Ovary (tissue), 9 donors: ENCODE results near the gene SRCIN1. TPM values are rescaled to one million over a fixed set of nuclear protein-coding genes. Genes with fewer than 3 reads are reported as not detected.
"Not testable (repeated sequence)": the region's sequence is repeated elsewhere in the genome, so short reads cannot be mapped to it uniquely, and the experiment has no call there.

Experiments used
- DNase-seq, 5 donors: peaks; one replicate each; pipeline ENCODE4 v3.0.0-alpha.2; 2019 to 2020
- H3K27ac ChIP-seq, 2 donors: fragments of 200-600 bp; one replicate each; pipeline versions ENCODE4 v1.5.1 to v1.8.0; 2019 to 2022
- H3K27me3 ChIP-seq: fragments of 200-600 bp; one replicate; pipeline ENCODE4 v1.8.0; 2022
- H3K36me3 ChIP-seq: fragments of 200-600 bp; sonication (generic); one replicate; pipeline ENCODE4 v1.5.1; 2019
- H3K4me1 ChIP-seq: one replicate; pipeline ENCODE4 v1.8.1; 2013; ENCODE audit warnings: mild to moderate bottlenecking, moderate library complexity; ENCODE audit not compliant: insufficient read depth
- H3K4me3 ChIP-seq: fragments of 200-600 bp; sonication (generic); one replicate; pipeline ENCODE4 v1.5.1; 2017
- H3K9me3 ChIP-seq, 2 donors: fragments of 200-600 bp in 1 of 2; sonication (generic) in 1 of 2; one replicate each; pipeline versions ENCODE4 v1.5.1 to v1.8.1; 2013 to 2019; ENCODE audit warnings: mild to moderate bottlenecking in 1 of 2, moderate library complexity in 1 of 2
- EP300 ChIP-seq: sonication (generic); formaldehyde crosslinking; IDR thresholded peaks from one replicate; pipeline ENCODE4 v1.6.1; 2017; ENCODE audit warnings: antibody characterized with exemption
- POLR2A ChIP-seq: fragments of 450-650 bp; IDR thresholded peaks from one replicate; pipeline ENCODE4 v1.6.1; 2017; ENCODE audit warnings: antibody characterized with exemption, mild to moderate bottlenecking, moderate library complexity
- WGBS, 3 donors: extraction: QIAGEN DNeasy Blood & Tissue Kit in 1 of 3; methylation state at CpG; one replicate each; pipeline versions ENCODE4 v1.1.5 to v1.1.7; 2013 to 2017; 5-methylcytosine and 5-hydroxymethylcytosine counted together
- intact Hi-C, 4 donors: fragments of 100-400 bp; cut with DNase I; formaldehyde crosslinking; loops; one replicate each; pipeline versions ENCODE4 v1.11.0 to v1.15.1; 2022 to 2023
- polyA plus RNA-seq, 2 donors: library from polyadenylated mRNA; stranded (reverse); fragments of 200-250 nt in 1 of 2; fragments of 350-450 nt in 1 of 2; fragmentation: Illumina TruSeq in 1 of 2; extraction: RNeasy Lipid Tissue Mini Kit (QIAGEN cat#74804) in 1 of 2; gene quantifications; one replicate each; pipeline ENCODE4 v1.2.3, GENCODE V29; 2013 to 2014
- total RNA-seq, 7 donors: library from RNA; depleted of rRNA in 2 of 7; stranded (reverse); fragments of >200 nt in 2 of 7; fragmentation: NEBNext Ultra II Directional in 3 of 7; extraction: Animal tissue kit (Norgen Biotek cat#: 25700) in 3 of 7; gene quantifications; one replicate each; pipeline versions ENCODE4 v1.1.0 to v1.2.4, GENCODE V29; 2016 to 2023
- TF ChIP-seq, protein P1 (sequence below), 3 donors: fragments of 450-650 bp in 2 of 3; fragments of 200-600 bp in 1 of 3; IDR thresholded peaks; one replicate each; pipeline versions ENCODE4 v1.5.1 to v1.8.0; 2016 to 2022; ENCODE audit warnings: antibody characterized with exemption in 3 of 3, mild to moderate bottlenecking in 1 of 3
- donor health status: DM: no; HTN: no; CAD: no; lungs with moderate emphysema.
- donor health status: DM: no; HTN: no; CAD: no.
- donor health status: Bipolar disorder and iron deficiency.
- donor health status: DM: yes; HTN: yes; CAD: no.
- donor health status: DM: no; HTN: no; CAD: no.
- donor health status: DM: yes; HTN: yes; CAD: no.

The SRCIN1 gene
- total and polyA plus RNA-seq, 9 donors: 0.18 to 3.0 (median 1.0) TPM

GRCh38 chr17:38653230-38653629 lies 47.5 kb upstream of the SRCIN1 start:
- WGBS, 3 donors: 93 to 96% (median 94%) methylated on average over 1 of the region's 1 CpG
- Histone ChIP-seq H3K36me3 (no peaks in the 10 kb centered on the region), H3K27ac (no peak overlapping the region), H3K9me3 (no peaks in the 10 kb centered on the region), H3K4me3 (no peak overlapping the region), H3K27me3 (no peaks in the 10 kb centered on the region), H3K4me1 (peaks cover 4% of the 10 kb centered on the region)
- intact Hi-C loops: no loop called here
- no peak for TF ChIP-seq POLR2A
- TF ChIP-seq, protein P1, sequence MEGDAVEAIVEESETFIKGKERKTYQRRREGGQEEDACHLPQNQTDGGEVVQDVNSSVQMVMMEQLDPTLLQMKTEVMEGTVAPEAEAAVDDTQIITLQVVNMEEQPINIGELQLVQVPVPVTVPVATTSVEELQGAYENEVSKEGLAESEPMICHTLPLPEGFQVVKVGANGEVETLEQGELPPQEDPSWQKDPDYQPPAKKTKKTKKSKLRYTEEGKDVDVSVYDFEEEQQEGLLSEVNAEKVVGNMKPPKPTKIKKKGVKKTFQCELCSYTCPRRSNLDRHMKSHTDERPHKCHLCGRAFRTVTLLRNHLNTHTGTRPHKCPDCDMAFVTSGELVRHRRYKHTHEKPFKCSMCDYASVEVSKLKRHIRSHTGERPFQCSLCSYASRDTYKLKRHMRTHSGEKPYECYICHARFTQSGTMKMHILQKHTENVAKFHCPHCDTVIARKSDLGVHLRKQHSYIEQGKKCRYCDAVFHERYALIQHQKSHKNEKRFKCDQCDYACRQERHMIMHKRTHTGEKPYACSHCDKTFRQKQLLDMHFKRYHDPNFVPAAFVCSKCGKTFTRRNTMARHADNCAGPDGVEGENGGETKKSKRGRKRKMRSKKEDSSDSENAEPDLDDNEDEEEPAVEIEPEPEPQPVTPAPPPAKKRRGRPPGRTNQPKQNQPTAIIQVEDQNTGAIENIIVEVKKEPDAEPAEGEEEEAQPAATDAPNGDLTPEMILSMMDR (IDR thresholded peaks at IDR 0.05): no peak
- no peak for TF ChIP-seq EP300
- no peak for DNase-seq

DNA sequence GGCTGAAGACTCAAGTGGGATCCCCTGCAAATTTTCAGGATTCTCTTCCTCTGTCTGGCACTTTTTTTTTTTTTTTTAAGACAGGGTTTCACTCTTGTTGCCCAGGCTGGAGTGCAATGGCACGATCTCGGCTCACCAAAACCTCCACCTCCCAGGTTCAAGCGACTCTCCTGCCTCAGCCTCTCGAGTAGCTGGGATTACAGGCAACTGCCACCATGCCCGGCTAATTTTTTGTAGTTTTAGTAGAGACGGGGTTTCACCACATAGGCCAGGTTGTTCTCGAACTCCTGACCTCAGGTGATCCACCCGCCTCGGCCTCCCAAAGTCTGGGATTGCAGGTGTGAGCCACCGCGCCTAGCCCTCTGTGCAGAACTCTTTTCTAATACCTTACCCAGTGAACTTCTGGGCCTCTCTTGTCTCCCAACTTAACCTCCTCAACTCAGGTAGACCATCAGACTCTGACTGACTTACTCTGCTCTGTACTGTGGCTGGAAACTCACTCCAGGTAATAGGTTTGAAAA lies 45.0 kb upstream of the SRCIN1 start:
- H3K36me3 ChIP-seq, H3K4me3 ChIP-seq, DNase-seq, H3K4me1 ChIP-seq, H3K9me3 ChIP-seq, intact Hi-C loops, H3K27me3 ChIP-seq, H3K27ac ChIP-seq: not testable (repeated sequence)
- WGBS, 3 donors: 88 to 93% (median 90%) methylated on average over 11 of the region's 11 CpGs

DNA sequence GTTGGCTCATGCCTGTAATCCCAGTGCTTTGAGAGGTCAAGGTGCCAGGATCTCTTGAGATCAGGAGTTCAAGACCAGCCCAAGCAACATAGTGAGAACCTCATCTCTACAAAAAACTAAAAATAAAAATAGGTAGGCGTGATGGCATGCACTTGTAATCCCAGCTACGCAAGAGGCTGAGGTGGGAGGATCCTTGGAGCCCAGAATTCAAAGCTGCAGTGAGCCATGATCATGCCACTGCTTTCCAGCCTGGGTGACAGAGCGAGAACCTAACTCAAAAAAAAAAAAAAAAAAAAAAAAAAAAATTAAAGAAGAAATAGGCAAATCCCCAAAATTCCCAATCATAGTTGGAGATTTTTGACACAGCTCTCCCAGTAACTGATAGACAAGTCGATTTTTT lies 32.2 kb upstream of the SRCIN1 start:
- intact Hi-C loops: no loop called here
- 82 to 89% (median 84%) methylated on average over 4 of the region's 4 CpGs for WGBS, 3 donors
- H3K27me3 ChIP-seq: no peaks in the 10 kb centered on the region
- no peaks in the 10 kb centered on the region for H3K9me3 ChIP-seq
- DNase-seq: no peak
- H3K27ac ChIP-seq: no peak overlapping the region
- no peak overlapping the region for H3K4me3 ChIP-seq
- no peaks in the 10 kb centered on the region for H3K4me1 ChIP-seq
- TF ChIP-seq EP300: no peak
- TF ChIP-seq, protein P1 (IDR thresholded peaks at IDR 0.05): no peak
- TF ChIP-seq POLR2A: no peak
- H3K36me3 ChIP-seq: no peaks in the 10 kb centered on the region

DNA sequence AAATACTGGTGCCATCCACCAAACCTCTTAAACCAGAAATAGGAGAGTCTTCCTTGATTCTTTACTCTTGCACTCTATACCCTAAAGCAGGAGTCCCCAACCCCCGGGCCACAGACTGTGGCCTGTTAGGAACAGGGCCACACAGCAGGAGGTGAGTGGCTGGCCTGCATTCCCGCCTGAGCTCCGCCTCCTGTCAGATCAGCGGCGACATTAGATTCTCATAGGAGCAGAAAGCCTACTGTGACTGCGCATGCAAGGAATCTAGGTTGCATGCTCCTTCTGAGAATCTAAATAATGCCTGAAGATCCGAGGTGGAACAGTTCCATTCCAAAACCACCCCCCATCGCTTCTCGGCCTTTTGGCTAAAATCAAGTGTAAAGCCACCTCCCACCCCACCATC lies 30.3 kb upstream of the SRCIN1 start:
- no peak overlapping the region for H3K4me3 ChIP-seq
- no peak for TF ChIP-seq POLR2A
- no peak for TF ChIP-seq EP300
- TF ChIP-seq, protein P1 (IDR thresholded peaks at IDR 0.05): no peak
- WGBS, 3 donors: 54 to 56% (median 55%) methylated on average over 9 of the region's 9 CpGs

GRCh38 chr17:38632334-38632733 lies 26.6 kb upstream of the SRCIN1 start:
- no peak for TF ChIP-seq POLR2A
- no peak for TF ChIP-seq EP300
- TF ChIP-seq, protein P1 (IDR thresholded peaks at IDR 0.05): no peak
- WGBS, 3 donors: 67 to 71% (median 71%) methylated on average over 6 of the region's 6 CpGs
- H3K27me3 ChIP-seq: no peaks in the 10 kb centered on the region
- H3K36me3 ChIP-seq: no peaks in the 10 kb centered on the region
- H3K9me3 ChIP-seq: no peaks in the 10 kb centered on the region
- no peaks in the 10 kb centered on the region for H3K4me1 ChIP-seq
- H3K27ac ChIP-seq: no peak overlapping the region
- no peak for DNase-seq
- intact Hi-C loops: no loop called here
- H3K4me3 ChIP-seq: no peak overlapping the region

More for the DNA sequence above, 30.3 kb upstream of the SRCIN1 start:
- H3K27me3 ChIP-seq: no peaks in the 10 kb centered on the region
- no peaks in the 10 kb centered on the region for H3K4me1 ChIP-seq
- no peaks in the 10 kb centered on the region for H3K36me3 ChIP-seq
- H3K27ac ChIP-seq: no peak overlapping the region
- H3K9me3 ChIP-seq: no peaks in the 10 kb centered on the region
- intact Hi-C loops: no loop called here
- DNase-seq: no peak
